HG03045 (cell line): ENCODE measurements around the gene SENP2.
A peak's percentile ranks its signal among the peaks of the same experiment; 100 is the strongest.
"Not testable (repeated sequence)": the region's sequence is repeated elsewhere in the genome, so short reads cannot be mapped to it uniquely, and the experiment has no call there.

Experiments used
- ATAC-seq: cut with Tn5 transposase; IDR thresholded peaks from one replicate; pipeline ENCODE4 v1.9.1; 2021; ENCODE audit warnings: mild to moderate bottlenecking, moderate library complexity; ENCODE audit not compliant: unreplicated experiment

Gene SENP2

DNA sequence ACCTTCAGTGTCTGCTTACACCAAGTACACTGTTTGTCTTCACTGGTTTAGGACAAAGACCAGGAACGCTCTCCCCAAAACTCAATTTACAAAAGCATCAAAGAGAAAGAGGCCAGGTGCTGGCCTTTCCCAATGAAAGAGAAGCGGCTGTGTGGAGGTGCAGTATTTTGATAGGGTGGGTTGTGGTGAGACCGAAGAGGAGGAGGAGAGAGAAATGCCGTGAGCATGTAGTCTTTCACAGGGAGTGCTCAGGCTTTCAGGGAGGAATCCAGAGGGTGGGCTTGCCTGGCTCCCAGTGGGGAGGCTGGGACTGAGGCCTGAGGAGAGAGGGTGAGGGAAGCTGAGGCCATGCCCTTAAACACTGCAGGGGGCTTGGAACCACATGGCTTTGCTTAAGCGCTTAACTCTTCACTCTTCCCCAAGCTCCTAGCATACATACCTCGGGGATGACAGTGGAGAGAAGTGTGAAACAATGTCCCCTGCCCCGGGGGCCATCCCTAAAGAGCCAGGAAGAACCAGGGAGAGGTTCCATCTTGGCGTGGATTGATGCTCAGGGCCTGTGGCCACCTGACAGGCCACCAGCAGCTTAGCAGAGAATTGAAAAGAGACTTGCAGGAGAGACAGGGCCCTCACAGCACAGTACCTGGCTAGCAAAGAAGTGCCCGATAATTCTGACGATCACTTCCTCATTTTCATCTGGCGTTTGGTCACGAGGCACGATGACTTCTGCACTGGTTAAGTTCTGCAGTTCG, 60.5 kb downstream of the SENP2 start:
- ATAC-seq, result no peak

GRCh38 chr3:185647134-185647879, 61.2 kb downstream of the SENP2 start:
- no peak for ATAC-seq

- ATAC-seq, result no peak
Measured at GRCh38 chr3:185647880-185648210, 61.8 kb downstream of the SENP2 start.

DNA sequence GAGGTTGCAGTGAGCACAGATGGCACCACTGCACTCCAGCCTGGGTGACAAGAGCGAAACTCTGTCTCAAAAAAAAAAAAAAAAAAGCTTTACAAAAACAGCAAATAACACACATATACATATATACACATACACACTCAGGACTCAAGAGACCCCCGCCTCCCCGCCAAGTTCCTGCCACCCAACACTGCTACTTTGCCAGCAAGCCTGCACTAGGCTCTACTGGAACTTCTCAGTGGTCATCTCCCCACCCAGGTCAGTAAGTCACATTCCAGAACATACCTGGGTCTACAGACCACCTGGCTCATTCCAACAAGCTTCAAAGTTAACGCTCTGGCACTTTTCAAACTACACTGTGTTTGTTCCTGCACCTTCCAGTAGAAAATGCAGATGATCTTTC, 62.3 kb downstream of the SENP2 start:
- ATAC-seq, result no peak

GRCh38 chr3:185649414-185649813, 63.3 kb downstream of the SENP2 start:
- ATAC-seq, result no peak

- no peak for ATAC-seq
Measured at GRCh38 chr3:185651971-185652370, 65.9 kb downstream of the SENP2 start.

DNA sequence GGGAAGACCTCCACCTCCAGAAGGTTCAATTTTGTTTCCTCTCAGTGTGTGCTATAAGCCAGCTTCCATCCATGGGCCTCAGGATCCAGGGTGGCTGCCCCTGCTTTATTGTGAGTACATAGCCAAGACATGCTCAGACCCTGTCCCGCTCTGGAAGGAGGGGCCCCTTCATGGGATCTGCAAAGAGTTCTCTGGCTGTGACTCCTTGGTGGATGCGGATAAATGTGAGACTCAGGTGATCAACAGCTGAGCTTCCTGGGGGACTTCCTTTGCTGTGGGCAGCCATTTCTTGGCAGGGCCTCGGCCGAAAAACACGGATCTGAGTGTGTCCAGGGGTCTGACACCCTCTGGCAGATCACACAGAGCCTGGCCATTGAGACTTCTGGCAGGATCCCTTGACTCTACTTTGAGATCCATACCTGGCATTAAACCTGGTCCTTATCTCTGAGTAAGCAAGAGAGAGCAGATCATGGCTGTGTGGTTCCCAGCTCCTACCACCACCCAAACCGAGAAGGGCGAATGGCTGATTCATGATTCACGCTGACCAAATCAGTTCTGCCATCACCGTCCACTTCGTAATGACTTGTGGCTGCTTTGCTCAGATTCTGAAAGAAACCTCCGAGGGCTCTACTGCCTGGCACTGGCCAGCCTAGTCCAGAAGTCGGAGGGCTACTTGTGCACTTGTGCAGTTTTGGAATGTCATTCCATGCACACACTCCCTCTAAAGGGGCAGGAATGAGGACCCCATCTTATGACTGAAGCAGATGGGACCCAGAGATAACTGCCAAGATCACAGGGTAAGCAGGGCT, 68.1 kb downstream of the SENP2 start:
- ATAC-seq, result no peak

GRCh38 chr3:185654758-185655145, 68.7 kb downstream of the SENP2 start:
- no peak for ATAC-seq

DNA sequence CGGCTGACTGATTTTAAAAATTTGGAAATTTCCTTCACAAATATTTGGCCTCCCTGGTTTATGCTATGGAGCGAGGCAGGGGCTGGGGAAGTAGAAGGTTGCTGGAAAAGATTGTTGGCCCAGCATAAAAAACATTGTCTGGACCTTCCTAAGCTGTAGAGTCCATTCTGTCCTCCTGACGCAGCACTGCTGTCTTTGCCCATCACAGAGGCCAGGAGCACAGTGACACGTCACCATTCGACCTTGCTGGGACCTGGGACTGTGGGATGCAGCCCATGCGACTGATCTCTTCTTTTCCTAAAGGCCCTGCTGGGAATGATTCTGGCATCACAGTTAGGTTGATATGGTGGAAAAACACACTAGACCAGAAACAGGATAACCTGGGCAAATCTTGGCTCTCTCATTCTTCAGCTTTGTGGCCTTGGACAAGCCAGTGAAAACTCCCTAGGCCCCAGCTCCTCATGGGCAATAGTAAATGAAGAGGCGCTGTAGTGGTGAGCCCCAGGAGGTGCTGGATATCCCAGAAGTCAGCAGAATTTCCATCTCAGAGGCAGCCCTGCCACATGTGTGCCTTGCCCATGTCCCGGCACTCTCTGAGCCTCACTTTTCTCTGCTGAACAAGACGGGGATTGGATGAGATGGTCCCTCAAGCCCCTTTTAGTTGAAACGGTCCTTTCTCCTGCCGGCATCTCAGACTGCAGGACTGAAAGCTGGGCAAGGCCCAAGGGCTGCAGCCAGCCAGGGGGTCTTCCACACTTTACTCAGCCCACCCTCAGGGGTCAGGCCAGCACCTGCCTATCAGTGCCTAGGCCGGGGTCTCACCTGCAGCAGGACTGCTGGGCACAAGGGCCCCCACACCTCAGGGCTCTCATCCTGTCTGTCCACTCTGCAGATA, 69.6 kb downstream of the SENP2 start:
- no peak for ATAC-seq

DNA sequence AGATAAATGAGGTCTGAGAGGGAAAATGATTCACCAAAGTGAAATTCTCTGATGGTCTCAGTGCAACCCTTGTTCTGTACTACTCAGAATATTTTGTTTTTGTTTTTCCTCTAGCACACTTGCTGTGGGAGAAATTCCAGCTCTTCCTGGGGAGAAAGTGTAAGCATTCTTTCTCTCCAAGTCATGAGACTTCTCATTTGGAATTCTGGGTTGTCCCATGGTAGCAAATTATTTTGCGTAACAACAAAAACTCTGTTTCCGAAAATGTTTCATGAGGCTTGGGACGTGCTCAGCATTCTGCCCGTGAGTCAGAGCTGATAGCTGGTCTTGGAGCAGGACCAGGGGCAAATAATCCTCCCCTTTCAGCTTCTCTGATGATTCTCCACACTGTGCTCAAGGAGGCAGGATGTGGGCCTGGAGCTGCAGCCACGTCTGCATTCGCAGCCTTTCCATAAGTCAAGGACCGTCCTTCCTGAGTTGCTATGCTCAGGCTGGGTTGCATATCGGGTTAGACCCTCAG, 70.3 kb downstream of the SENP2 start:
- ATAC-seq, result no peak

- ATAC-seq, result no peak
Measured at GRCh38 chr3:185657211-185657610, 71.1 kb downstream of the SENP2 start.

GRCh38 chr3:185657691-185658503, 71.8 kb downstream of the SENP2 start:
- ATAC-seq, result no peak

DNA sequence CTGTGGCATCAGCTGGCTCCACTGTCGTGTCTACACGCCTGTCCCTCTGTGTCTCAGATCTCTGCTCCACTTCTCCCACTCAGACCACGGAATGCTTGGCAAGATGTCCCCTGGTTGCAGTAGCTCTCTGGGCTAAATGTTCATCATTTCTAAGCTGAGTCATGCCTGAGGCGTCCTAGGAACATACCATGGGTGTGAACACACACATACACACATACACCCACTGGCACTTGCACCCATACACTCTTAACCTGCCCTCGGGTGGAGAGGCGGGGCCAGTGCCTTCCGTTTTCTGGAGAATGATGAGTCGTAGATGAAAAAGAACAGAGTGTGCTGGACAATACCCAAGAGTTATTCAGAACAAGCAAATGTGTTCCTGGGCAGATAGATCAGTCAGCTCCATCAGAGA, 72.4 kb downstream of the SENP2 start:
- ATAC-seq, result no peak

DNA sequence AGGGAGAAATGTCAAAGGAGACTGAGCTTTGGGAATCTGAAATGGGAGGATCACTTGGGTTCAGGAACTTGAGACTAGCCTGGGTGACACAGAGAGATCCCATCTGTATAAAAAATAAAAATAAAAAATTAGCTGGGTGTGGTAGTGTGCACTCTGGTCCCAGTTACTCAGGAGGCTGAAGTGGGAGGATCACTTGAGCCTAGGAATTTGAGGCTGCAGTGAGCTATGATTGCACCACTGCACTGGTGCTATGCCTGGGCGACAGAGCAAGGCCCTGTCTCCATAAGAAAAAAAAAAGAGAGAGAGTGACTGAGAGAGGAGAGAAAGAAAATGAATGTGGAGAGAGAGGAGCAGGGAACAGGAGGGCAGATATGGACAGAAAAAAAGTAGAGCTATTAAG, 72.8 kb downstream of the SENP2 start:
- ATAC-seq, result no peak

- ATAC-seq, result peak; percentile 70
Measured at GRCh38 chr3:185659942-185660921, 74.1 kb downstream of the SENP2 start.

- not testable (repeated sequence) for ATAC-seq
Measured at GRCh38 chr3:185661296-185661695, 75.2 kb downstream of the SENP2 start.

DNA sequence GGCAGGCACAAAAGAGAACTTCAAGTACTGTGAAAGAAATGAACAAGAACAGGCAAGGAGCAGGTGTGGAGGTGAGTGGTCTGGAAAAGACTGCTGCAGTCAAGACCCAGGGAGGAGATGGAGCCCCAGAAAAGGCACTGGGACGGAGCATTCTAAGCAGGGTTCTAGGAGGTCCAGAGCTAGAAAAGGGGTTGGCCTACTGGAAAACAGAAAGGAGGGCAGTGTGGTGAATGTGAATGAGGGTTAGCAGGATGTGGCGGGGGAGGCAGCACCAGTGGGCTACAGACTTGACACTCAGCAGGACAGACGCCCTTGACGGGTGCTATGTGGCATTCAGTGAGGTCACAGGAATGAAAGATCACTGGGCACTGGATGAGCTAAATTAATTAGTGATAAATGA, 75.7 kb downstream of the SENP2 start:
- ATAC-seq, result no peak

DNA sequence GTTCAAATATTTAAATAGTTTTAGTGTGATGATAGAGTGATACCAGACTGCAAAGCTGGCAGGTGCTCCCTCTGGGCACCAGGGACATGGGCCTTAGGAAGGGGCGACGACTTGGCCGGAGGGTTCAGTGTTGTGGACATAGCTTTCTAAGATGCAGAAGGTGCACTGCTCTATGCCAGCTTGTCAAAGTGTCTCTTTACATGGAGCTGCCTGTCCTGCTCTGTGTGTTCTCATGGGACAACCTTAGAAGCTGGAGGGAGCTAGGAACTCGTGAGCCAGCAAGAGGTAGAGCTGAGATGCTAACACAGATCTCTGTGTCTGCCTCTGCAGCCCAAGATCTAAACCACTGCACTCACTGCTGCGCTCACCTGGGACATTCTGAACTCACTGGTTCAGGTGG, 77.8 kb downstream of the SENP2 start:
- no peak for ATAC-seq

DNA sequence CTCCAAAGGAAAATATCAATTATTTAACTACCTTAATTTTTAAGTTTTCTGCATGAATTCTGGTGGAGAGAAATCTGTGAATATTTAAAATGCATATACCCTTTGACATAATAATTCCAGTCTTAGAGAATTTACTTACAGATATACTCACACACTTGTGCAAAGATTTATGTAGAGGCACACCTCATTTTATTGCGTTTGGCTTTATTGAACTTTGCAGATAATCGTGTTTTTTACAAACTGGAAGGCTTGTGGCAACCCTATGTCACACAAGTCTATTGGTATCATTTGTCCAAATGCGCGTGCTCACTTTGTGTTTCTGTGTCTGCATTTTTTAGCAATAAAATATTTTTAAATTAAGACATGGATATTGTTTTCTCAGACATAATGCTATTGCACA, 81.5 kb downstream of the SENP2 start:
- no peak for ATAC-seq
